IPS-18c (cell line): ENCODE measurements around the gene RPAIN.
"Not testable (repeated sequence)": the region's sequence is repeated elsewhere in the genome, so short reads cannot be mapped to it uniquely, and the experiment has no call there.

Experiments used
- H3K4me3 ChIP-seq: 2 replicates; pipeline ENCODE4 v1.7.0; 2013; ENCODE audit warnings: low read depth, mild to moderate bottlenecking, low read length, moderate library complexity; ENCODE audit not compliant: insufficient read depth
- H3K9me3 ChIP-seq: one replicate; pipeline ENCODE4 v1.6.1; 2013; ENCODE audit warnings: mild to moderate bottlenecking, low read length, moderate library complexity; ENCODE audit not compliant: control insufficient read depth, insufficient read depth

RPAIN gene

GRCh38 chr17:5422505-5422904 is 2.5 kb downstream of the RPAIN start:
- Histone ChIP-seq H3K9me3 (no peaks in the 10 kb centered on the region), H3K4me3 (no peak overlapping the region)

DNA sequence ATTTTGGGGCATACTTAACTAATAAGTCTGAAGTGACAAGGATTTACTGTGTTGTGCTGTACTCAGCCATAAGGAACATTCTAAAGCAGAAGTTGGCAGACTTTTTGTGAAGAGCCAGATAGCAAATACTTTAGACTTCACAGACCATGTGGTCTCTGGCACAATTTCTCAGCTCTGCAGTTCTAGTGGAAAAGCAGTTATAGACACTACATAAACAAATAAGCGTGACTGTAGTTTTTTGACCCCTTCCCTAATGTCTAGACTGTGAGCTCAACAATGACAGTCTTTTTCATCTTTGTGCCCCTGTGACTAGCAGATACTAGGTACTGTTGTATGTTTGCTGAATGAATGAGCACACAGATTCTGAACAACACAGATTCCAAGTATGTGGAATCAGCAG is 4.9 kb downstream of the RPAIN start:
- Histone ChIP-seq H3K9me3 (no peaks in the 10 kb centered on the region), H3K4me3 (no peak overlapping the region)

GRCh38 chr17:5425826-5426225 is 5.8 kb downstream of the RPAIN start:
- no peaks in the 10 kb centered on the region for H3K9me3 ChIP-seq
- no peak overlapping the region for H3K4me3 ChIP-seq

DNA sequence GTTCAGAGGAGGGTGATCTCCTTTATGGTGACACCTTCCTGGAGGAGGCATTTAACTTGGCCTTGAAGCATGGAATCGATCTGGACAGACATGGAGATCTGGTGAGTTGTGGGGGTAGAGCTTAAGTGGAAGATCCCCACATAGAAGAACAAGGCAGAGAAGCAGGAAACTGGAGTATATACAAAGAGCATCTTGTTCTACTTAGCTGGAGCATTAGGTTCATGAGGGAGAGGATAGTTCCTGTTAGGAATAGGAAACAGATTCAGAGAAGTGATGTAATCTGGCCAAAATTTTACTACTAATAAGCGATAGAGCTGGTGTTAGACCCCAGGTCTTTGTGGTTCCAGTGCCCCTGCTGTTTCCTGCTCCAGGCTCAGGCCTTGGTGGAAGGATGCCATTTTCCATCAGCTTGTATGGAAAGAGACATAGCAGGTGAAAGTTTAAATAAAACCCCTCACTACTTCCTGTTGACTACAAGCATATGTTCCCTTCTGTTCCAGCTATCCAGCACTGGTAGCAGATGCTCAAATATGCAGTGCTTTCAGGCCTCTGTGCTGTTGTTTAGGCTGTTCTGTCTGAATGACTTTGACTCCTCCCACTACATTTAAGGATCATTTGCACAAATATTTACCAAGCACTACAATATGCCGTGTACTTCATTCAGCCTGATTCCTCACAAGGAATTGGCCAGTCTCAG is 9.4 kb downstream of the RPAIN start:
- no peak overlapping the region for H3K4me3 ChIP-seq
- H3K9me3 ChIP-seq = no peaks in the 10 kb centered on the region

GRCh38 chr17:5430413-5430999 is 10.5 kb downstream of the RPAIN start:
- no peak overlapping the region for H3K4me3 ChIP-seq
- H3K9me3 ChIP-seq = no peaks in the 10 kb centered on the region

DNA sequence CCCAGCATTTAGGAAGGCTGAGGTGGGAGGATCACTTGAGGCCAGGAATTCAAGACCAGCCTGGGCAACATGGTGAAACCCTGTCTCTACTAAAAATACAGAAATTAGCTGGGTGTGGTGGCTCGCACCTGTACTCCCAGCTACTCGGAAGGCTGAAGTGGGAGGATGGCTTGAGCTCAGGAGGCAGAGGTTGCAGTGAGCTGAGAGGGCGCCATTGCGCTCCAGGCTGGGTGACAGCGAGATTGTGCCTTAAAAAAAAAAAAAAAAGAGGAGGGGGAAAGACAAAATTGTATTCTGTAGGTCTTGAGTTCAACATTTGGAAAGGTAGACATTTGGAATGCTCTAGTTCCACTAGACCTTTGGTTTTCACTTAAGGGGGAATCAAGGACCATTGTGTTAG is 11.3 kb downstream of the RPAIN start:
- not testable (repeated sequence) for H3K9me3 ChIP-seq, H3K4me3 ChIP-seq

- H3K9me3 ChIP-seq = no peaks in the 10 kb centered on the region
- no peak overlapping the region for H3K4me3 ChIP-seq
Measured at GRCh38 chr17:5431949-5432556, 12.1 kb downstream of the RPAIN start.

GRCh38 chr17:5434984-5435383 is 15.0 kb downstream of the RPAIN start:
- Histone ChIP-seq H3K4me3 (no peak overlapping the region), H3K9me3 (no peaks in the 10 kb centered on the region)

GRCh38 chr17:5435781-5436315 is 15.9 kb downstream of the RPAIN start:
- not testable (repeated sequence) for H3K4me3 ChIP-seq, H3K9me3 ChIP-seq

GRCh38 chr17:5437721-5438317 is 17.8 kb downstream of the RPAIN start:
- Histone ChIP-seq H3K9me3 (no peaks in the 10 kb centered on the region), H3K4me3 (peak overlapping the region; percentile 99)

- H3K4me3 ChIP-seq = peak within 1 kb of the TSS; percentile 99
- no peaks in the 10 kb centered on the region for H3K9me3 ChIP-seq
Measured at GRCh38 chr17:5438716-5439445, 18.9 kb downstream of the RPAIN start, which contains the start of gene C1QBP. Gene C1QBP, minus strand, starts transcription at chr17:5439155. Its CDS starts 82 bp downstream, at chr17:5439073.

- no peak overlapping the region; the same call in 1 of the 2 replicates for H3K4me3 ChIP-seq
- H3K9me3 ChIP-seq = no peaks in the 10 kb centered on the region
Measured at GRCh38 chr17:5439446-5439764, 19.4 kb downstream of the RPAIN start.

DNA sequence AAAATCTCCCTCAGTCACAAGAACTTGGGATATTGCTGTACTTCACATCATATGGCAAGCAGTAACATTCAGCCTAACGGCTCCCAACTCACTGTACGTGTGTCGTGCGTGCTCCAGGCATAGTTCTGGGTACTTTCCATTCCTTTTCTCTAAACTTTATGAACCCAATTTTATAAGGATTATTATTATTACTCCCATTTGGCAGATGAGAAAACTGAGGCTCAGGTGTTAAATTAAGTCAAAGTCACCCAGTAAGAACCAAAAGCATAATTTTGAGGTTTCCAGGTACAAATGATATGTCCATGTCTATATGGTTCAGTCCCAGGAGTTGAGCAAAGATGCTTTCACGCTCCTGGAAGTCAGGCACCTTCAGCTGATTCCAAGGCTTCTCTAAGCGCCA is 23.7 kb downstream of the RPAIN start:
- Histone ChIP-seq H3K9me3 (no peaks in the 10 kb centered on the region), H3K4me3 (no peak overlapping the region)

DNA sequence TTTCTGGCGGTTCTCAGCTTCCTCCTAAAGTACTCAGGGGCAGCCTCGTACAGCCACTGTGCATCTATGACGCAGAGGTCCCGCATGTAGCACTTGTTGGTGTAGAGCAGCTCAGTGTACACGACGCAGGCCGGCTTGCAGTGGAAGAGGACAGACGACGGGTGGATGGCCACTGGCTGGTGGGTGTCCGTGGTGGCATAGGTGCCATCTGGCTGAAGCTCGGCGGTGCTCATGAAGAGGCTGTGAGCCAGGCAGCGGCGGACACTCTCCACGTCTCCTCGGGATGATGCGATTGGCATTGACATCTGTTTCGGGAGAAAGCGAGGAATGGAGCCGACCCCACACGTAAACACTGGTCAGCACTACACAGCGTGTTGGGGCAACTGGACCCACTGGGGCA is 24.2 kb downstream of the RPAIN start:
- no peak overlapping the region for H3K4me3 ChIP-seq

DNA sequence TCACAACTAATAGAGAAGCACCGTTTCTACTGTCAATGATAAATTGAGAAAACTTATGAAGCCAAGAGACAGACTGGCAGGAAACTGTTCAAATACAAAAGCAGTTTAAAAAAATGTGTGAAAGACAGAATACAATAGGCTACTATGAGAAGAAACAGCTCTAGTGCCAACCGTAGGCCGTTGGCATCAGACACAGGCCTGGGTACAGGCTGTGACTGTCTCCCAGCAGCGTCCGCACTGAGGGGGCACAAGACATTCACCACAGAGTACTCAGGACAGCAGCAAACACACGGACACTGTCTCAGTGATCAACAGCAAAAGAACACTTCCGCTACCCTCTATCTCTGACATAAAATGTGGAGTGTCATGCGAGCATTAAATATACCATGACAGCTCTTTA is 26.8 kb downstream of the RPAIN start:
- no peak overlapping the region for H3K4me3 ChIP-seq
- H3K9me3 ChIP-seq = no peaks in the 10 kb centered on the region

More for the DNA sequence above, 24.2 kb downstream of the RPAIN start:
- H3K9me3 ChIP-seq = no peaks in the 10 kb centered on the region

DNA sequence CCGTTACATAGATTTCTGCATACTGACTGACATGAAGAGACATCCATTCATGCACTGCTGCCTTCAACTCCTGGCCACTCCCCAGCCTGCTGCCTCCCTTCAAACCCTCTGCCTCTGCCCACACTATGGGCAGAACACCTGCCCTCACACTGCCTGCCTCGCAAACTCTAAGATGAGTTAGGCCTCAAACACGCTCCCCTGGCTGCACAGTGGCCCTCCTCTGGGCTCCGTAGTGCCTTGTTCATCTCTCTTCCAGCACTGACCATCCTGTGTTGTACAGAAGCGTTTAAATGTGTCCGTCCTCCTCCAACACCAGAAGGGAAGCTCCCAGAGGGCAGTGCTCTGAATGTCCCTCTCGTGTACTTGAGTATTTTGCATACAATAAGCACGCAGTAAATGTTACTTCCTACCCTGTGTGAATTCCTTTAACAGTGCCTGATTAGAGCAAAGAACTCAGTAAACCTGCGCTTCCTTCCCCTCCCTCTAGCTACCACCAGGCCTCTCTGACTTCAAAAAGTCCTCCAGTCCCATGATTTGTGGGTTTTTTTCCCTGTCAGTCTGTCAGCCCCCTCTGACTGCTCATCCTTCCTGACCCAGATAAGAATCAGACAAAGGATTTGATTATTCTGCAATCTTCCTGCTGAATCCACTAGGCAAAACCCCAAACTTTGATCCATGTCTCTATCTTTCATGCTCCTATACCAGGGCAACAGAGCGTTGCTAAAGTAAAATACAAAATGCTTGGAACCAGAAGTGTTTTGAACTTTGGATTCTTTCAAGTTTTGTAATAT is 44.9 kb downstream of the RPAIN start:
- Histone ChIP-seq H3K9me3 (no peaks in the 10 kb centered on the region), H3K4me3 (no peak overlapping the region)

GRCh38 chr17:5466295-5466694 is 46.3 kb downstream of the RPAIN start:
- Histone ChIP-seq H3K9me3 (no peaks in the 10 kb centered on the region), H3K4me3 (no peak overlapping the region)
